GM10266 (cell line): Measurements from ENCODE around the gene PARP15.
"Not testable (repeated sequence)": the region's sequence is repeated elsewhere in the genome, so short reads cannot be mapped to it uniquely, and the experiment has no call there.

Experiments
- DNase-seq: peaks from one replicate; pipeline ENCODE4 v3.0.0; 2012; ENCODE audit errors: extremely low spot score
- TF ChIP-seq, protein P1 (sequence below): IDR thresholded peaks from 2 replicates; pipeline ENCODE4 v1.5.1; 2012; ENCODE audit warnings: mild to moderate bottlenecking, low read depth; ENCODE audit not compliant: control insufficient read depth, insufficient read depth; ENCODE audit errors: missing control alignments

Gene PARP15

DNA sequence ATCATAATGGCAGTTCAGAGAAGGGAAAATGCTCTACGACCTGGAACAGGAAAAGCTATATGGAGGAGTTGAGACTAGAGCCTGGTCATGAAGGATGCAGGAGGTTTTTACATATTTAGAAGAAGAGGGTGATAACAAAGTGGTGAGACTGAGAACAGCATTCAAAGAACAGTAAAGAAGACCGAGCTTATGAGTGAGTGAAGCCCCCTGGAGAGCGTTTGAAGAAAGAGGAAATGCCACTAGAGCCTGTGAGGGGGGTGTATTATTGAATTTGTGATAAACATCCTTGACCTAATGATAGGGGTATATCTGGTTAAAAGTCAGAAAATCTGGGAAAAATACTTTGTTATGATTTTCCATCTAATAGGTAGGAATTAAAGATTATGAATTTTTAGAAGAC, 17.5 kb upstream of the PARP15 start:
- TF ChIP-seq, protein P1, sequence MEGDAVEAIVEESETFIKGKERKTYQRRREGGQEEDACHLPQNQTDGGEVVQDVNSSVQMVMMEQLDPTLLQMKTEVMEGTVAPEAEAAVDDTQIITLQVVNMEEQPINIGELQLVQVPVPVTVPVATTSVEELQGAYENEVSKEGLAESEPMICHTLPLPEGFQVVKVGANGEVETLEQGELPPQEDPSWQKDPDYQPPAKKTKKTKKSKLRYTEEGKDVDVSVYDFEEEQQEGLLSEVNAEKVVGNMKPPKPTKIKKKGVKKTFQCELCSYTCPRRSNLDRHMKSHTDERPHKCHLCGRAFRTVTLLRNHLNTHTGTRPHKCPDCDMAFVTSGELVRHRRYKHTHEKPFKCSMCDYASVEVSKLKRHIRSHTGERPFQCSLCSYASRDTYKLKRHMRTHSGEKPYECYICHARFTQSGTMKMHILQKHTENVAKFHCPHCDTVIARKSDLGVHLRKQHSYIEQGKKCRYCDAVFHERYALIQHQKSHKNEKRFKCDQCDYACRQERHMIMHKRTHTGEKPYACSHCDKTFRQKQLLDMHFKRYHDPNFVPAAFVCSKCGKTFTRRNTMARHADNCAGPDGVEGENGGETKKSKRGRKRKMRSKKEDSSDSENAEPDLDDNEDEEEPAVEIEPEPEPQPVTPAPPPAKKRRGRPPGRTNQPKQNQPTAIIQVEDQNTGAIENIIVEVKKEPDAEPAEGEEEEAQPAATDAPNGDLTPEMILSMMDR, result no peak
- no peak for DNase-seq

DNA sequence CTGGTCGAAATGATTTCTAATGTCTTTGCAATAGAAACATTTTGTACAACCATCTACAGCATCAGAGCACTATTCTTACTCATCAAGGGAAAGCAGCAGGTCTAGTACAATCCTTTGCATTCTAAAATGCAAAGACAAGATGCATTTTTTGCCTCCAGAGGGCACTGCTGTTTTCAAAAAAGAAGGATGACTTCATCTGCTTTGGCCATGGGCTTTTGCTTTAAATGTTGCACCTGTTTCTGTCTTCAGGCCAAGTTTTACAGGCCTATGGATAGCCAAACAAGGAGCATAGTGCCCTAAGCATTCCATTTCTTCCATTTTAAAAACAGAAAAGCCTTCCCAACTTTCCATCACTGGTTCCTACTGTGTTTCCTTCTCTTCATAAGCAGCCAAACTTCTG, 16.8 kb upstream of the PARP15 start:
- TF ChIP-seq, protein P1, result peak; percentile 66
- peak; percentile 76 for DNase-seq

DNA sequence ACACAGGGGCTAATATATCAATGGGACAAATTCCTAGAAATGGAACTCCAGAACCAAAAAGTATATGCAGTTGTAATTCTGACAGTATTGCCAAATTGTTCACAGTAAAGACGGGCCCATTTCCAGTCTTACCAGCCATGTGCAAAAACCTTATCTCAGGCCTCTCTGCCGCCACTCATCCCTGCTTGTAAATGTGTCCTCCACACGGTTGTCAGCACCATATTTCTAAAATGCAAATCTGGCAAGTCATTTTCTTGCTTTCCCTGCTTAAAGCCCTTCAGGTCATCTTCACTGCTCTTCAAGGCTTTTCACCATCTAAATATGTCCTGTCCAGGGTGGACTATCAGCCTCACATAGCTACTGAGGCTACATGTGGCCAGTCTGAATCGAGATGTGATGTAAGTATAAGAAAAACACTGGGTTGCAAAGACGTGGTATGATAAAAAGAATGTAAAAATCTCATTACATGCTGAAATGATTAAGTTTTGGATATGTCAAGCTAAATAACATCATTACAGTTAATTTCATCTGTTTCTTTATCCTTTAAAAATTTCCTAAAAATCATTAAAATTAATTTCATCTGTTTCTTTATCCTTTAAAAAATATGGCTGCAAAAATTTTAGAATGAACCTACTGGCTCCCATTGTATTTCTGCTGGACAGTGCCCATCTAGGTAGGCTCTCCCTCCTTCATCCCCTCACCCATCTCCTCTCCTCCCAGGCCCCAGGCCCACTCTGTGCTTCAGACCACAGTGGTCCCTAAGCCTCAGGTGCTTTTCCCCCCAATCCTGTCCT, 14.3 kb upstream of the PARP15 start:
- peak; percentile 19 for DNase-seq
- TF ChIP-seq, protein P1, result no peak

DNA sequence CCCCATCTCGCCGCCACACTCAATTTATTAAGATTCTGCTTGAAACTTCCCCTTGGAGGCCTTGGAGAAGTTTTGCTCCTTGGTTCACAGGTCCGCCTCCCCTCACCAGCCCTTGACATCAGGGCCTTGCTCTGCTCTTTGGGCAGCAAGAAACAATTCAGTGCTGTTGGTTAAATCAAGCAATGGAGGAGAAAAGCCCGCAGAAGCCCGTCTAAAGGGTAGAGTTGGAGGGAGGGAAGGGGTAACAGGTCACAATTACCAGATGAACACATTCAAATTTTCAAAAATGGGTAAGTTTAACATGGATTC, 13.8 kb upstream of the PARP15 start:
- no peak for DNase-seq
- TF ChIP-seq, protein P1, result no peak

DNA sequence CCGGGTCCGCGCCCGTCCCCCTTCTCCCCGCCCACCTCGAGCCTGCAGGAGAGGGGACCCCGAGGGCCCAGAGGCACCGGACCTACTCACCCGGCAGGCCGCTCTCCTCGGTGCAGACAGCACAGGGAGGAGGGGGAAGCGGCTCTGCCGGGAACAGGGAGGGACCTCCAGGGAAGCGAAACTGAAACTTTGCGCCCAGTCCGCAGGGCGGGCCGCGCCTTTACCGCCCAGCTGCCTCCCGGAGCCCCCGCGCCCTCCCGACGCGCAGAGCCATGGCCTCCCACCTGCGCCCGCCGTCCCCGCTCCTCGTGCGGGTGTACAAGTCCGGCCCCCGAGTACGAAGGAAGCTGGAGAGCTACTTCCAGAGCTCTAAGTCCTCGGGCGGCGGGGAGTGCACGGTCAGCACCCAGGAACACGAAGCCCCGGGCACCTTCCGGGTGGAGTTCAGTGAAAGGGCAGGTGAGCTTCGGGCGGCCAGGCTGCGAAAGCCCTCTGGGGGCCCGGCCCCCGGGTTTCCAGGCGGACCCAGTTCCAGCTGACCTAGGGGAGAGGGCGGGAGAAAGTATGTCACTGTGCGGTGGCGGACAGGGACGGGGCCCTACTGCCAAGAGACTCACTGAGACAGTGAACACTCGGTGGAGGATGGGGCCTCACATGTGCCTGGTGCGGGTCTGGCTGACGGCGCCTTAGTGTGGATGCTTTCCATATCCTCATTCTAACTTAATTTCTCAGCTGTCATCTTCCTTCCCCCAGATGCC, 13.1 kb upstream of the PARP15 start, which contains the start of the genes DTX3L and PARP9:
DTX3L (plus strand) TSS at position 184 of the 758 bp plus-strand sequence; CDS start at position 273, 89 bp downstream.
PARP9 (minus strand) TSS at position 146 of the 758 bp plus-strand sequence. CDS start 4,680 bp downstream, outside the sequence.
- TF ChIP-seq, protein P1, result no peak
- peak; percentile 67 for DNase-seq

DNA sequence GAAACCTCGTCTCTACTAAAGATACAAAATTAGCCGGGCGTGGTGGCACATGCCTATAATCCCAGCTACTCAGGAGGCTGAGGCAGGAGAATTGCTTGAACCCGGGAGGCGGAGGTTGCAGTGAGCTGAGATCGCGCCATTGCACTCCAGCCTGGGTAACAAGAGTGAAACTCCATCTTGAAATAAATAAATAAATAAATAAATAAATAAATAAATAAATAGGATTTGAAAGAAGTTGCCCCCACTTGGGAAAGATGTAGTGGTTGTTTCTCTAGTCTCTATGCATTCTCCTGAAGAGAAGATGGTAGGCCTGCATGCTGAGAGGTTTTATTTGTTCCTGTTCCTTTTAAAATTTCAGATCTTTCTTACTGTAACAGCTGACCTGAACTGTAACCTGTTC, 9.3 kb upstream of the PARP15 start:
- not testable (repeated sequence) for DNase-seq

DNA sequence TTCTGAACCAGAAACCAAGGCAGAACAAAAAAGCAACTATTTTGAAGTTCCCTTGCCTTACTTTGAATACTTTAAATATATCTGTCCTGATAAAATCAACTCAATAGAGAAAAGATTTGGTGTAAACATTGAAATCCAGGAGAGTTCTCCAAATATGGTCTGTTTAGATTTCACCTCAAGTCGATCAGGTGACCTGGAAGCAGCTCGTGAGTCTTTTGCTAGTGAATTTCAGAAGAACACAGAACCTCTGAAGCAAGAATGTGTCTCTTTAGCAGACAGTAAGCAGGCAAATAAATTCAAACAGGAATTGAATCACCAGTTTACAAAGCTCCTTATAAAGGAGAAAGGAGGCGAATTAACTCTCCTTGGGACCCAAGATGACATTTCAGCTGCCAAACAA, 8.7 kb upstream of the PARP15 start:
- TF ChIP-seq, protein P1, result no peak
- no peak for DNase-seq
